GM23248 (cell line): ENCODE data around the gene TDRD6.

Source experiments
- EZH2 ChIP-seq: fragments of 200-600 bp; sonication (generic); IDR thresholded peaks from 2 replicates; pipeline ENCODE4 v1.6.1; 2018; ENCODE audit warnings: antibody characterized with exemption, mild to moderate bottlenecking; ENCODE audit not compliant: insufficient read depth, poor library complexity, severe bottlenecking
- EZH2phosphoT487 ChIP-seq: fragments of 200-600 bp; sonication (generic); IDR thresholded peaks from 2 replicates; pipeline ENCODE4 v1.6.1; 2018; ENCODE audit warnings: antibody characterized with exemption, moderate library complexity, mild to moderate bottlenecking, low read depth; ENCODE audit not compliant: insufficient read depth

DNA sequence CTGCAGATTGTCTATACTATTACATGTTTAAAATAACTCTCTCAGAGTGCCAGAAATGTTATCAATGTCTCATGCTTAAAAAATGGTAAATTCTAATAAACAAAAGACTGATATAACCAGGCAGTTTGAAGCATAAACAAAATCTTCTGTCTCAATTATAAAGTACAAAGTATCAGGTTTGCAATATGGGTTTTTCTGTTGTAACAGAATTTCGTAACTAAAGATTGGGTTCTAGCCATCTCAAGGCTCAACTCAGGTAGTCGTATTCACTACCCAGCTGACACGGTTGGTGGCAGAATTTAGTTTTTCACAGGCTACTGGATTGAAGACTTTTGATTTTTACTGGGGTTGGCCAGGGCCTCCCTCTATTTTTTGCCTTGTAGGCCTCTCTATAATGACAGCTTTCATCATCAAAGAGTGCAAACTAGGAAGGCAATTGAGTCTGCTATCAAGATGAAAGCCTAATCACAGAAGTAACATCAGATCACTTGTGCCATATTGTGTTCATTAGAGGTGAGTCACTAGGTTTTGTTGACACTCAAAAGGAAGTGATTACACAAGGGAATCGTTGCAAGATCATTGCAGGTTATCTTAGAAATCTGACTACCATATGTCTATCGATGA is 38.7 kb upstream of the TDRD6 start:
- TF ChIP-seq EZH2 (no peak), EZH2phosphoT487 (no peak)
